Lung (tissue), 12 donors: ENCODE results near the gene SYT13. TPM values are rescaled to one million over a fixed set of nuclear protein-coding genes. Genes with fewer than 3 reads are reported as not detected.

Experiments
- ATAC-seq: fragments of 200-7000 bp; cut with Tn5 transposase; one replicate; pipeline ENCODE4 v1.9.1; 2020; ENCODE audit warnings: moderate number of reproducible peaks; ENCODE audit not compliant: insufficient read depth, low FRiP score
- DNase-seq, 3 donors: peaks; one replicate each; pipeline ENCODE4 v3.0.0-alpha.2; 2013 to 2017
- H3K27ac ChIP-seq, 2 donors: one replicate each; pipeline ENCODE4 v1.5.1; 2013; ENCODE audit warnings: mild to moderate bottlenecking in 2 of 2, moderate library complexity in 2 of 2, control low read depth in 1 of 2, inconsistent platforms in 1 of 2, low read depth in 1 of 2, low read length in 1 of 2
- H3K27me3 ChIP-seq, 3 donors: one replicate each; pipeline ENCODE4 v1.5.1; 2013; ENCODE audit warnings: low read length in 2 of 3; ENCODE audit not compliant: control insufficient read depth in 3 of 3, insufficient read depth in 3 of 3
- H3K36me3 ChIP-seq, 4 donors: one replicate each; pipeline ENCODE4 v1.5.1; 2013; ENCODE audit warnings: low read length in 4 of 4, mild to moderate bottlenecking in 1 of 4, moderate library complexity in 1 of 4; ENCODE audit not compliant: control insufficient read depth in 4 of 4, insufficient read depth in 4 of 4
- H3K4me1 ChIP-seq, 5 donors: one replicate each; pipeline ENCODE4 v1.5.1; 2013; ENCODE audit warnings: low read length in 5 of 5, mild to moderate bottlenecking in 2 of 5, moderate library complexity in 1 of 5; ENCODE audit not compliant: control insufficient read depth in 5 of 5, insufficient read depth in 5 of 5
- H3K4me3 ChIP-seq: one replicate; pipeline ENCODE4 v1.5.1; 2013; ENCODE audit warnings: mild to moderate bottlenecking, control low read depth, moderate library complexity
- H3K9ac ChIP-seq, 2 donors: one replicate each; pipeline ENCODE4 v1.5.1; 2013; ENCODE audit warnings: low read length in 2 of 2, control low read depth in 1 of 2; ENCODE audit not compliant: insufficient read depth in 1 of 2
- H3K9me3 ChIP-seq, 4 donors: one replicate each; pipeline ENCODE4 v1.5.1; 2013; ENCODE audit warnings: low read length in 3 of 4, mild to moderate bottlenecking in 1 of 4, moderate library complexity in 1 of 4; ENCODE audit not compliant: control insufficient read depth in 4 of 4, insufficient read depth in 3 of 4
- WGBS, 2 donors: extraction: QIAGEN DNeasy Blood & Tissue Kit; methylation state at CpG; one replicate each; pipeline ENCODE4 v1.1.7; 2013; 5-methylcytosine and 5-hydroxymethylcytosine counted together
- polyA plus RNA-seq, 2 donors: library from polyadenylated mRNA; stranded (reverse); fragments of 200-250 nt; gene quantifications; one replicate each; pipeline ENCODE4 v1.2.1, GENCODE V29; 2013
- total RNA-seq, 2 donors: library from RNA; depleted of rRNA in 1 of 2; stranded (reverse); fragments of >200 nt in 1 of 2; gene quantifications; one replicate each; pipeline ENCODE4 v1.2.1, GENCODE V29; 2014 to 2021
- TF ChIP-seq, protein P1 (sequence below): IDR thresholded peaks from 2 replicates; pipeline ENCODE4 v1.5.1; 2012; ENCODE audit warnings: mild to moderate bottlenecking; ENCODE audit errors: control extremely low read depth, extremely low read depth
- donor health status: control.
- donor health status: control.
- donor health status: Bipolar disorder and iron deficiency.
- donor health status: healthy.
- donor health status: DM: yes; HTN: yes; CAD: no.

Gene SYT13
- total and polyA plus RNA-seq, 4 donors: 0.06 to 6.2 (median 0.16) TPM

- 72 to 94% methylated on average over 1 of the region's 1 CpG for WGBS, 2 donors
- no peaks in the 10 kb centered on the region for H3K36me3 ChIP-seq
- no peak overlapping the region for H3K4me3 ChIP-seq
- peaks cover 6 to 28% (median 16%) of the 10 kb centered on the region in 3 donors for H3K27me3 ChIP-seq
- H3K9ac ChIP-seq: no peak overlapping the region
- no peak overlapping the region for H3K27ac ChIP-seq
- no peak for DNase-seq
- TF ChIP-seq, protein P1, sequence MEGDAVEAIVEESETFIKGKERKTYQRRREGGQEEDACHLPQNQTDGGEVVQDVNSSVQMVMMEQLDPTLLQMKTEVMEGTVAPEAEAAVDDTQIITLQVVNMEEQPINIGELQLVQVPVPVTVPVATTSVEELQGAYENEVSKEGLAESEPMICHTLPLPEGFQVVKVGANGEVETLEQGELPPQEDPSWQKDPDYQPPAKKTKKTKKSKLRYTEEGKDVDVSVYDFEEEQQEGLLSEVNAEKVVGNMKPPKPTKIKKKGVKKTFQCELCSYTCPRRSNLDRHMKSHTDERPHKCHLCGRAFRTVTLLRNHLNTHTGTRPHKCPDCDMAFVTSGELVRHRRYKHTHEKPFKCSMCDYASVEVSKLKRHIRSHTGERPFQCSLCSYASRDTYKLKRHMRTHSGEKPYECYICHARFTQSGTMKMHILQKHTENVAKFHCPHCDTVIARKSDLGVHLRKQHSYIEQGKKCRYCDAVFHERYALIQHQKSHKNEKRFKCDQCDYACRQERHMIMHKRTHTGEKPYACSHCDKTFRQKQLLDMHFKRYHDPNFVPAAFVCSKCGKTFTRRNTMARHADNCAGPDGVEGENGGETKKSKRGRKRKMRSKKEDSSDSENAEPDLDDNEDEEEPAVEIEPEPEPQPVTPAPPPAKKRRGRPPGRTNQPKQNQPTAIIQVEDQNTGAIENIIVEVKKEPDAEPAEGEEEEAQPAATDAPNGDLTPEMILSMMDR: no peak
- ATAC-seq: no peak
- peaks cover 0 to 13% (median 0%) of the 10 kb centered on the region in 4 donors for H3K9me3 ChIP-seq
- peaks cover 0 to 5% (median 0%) of the 10 kb centered on the region in 5 donors for H3K4me1 ChIP-seq
Observed at GRCh38 chr11:45289369-45289768, 3.2 kb upstream of the SYT13 start.

GRCh38 chr11:45288339-45288738, 2.2 kb upstream of the SYT13 start:
- Histone ChIP-seq H3K27ac (no peak overlapping the region), H3K4me1 (peaks cover 0 to 5% (median 0%) of the 10 kb centered on the region in 5 donors), H3K9me3 (peaks cover 0 to 13% (median 0%) of the 10 kb centered on the region in 4 donors), H3K9ac (no peak overlapping the region), H3K36me3 (no peaks in the 10 kb centered on the region), H3K4me3 (no peak overlapping the region), H3K27me3 (peaks cover 6 to 28% (median 16%) of the 10 kb centered on the region in 3 donors)
- DNase-seq: no peak
- WGBS, 2 donors: 61 to 70% methylated on average over 2 of the region's 2 CpGs
- ATAC-seq: no peak
- TF ChIP-seq, protein P1: no peak

GRCh38 chr11:45287316-45287903, 1.3 kb upstream of the SYT13 start:
- DNase-seq: no peak
- Histone ChIP-seq H3K9me3 (peaks cover 0 to 13% (median 0%) of the 10 kb centered on the region in 4 donors), H3K9ac (no peak overlapping the region), H3K4me1 (peaks cover 0 to 5% (median 0%) of the 10 kb centered on the region in 5 donors), H3K27ac (no peak overlapping the region), H3K27me3 (peaks cover 6 to 24% (median 16%) of the 10 kb centered on the region in 3 donors), H3K36me3 (no peaks in the 10 kb centered on the region), H3K4me3 (no peak overlapping the region)
- 79 to 90% methylated on average over 3 of the region's 3 CpGs for WGBS, 2 donors
- TF ChIP-seq, protein P1: no peak
- ATAC-seq: no peak
